ENCODE data around the gene PACRG.

PACRG gene

GRCh38 chr6:163349696-163350095, 621.9 kb downstream of the PACRG start:
- 97% methylated on average over 8 of the region's 8 CpGs for WGBS

GRCh38 chr6:163351013-163351412, 623.2 kb downstream of the PACRG start:
- no peak for DNase-seq
- no peak overlapping the region for H3K4me2 ChIP-seq (ENCODE audit: low read length, poor library complexity, severe bottlenecking)

More at GRCh38 chr6:163349696-163350095, 621.9 kb downstream of the PACRG start:
- H3K23ac ChIP-seq (ENCODE audit: low read length in 2 of 2), result no peak overlapping the region
- no peak overlapping the region for H3K14ac ChIP-seq (ENCODE audit: low read length in 2 of 2)
- no peak overlapping the region for H2BK15ac ChIP-seq (ENCODE audit: low read depth, poor library complexity, severe bottlenecking)
- H2BK12ac ChIP-seq (ENCODE audit: low read length in 2 of 2), result no peak overlapping the region
- H3K27me3 ChIP-seq (ENCODE audit: control insufficient read depth in 1 of 2, insufficient read depth in 1 of 2, low read length in 2 of 2), result no peaks in the 10 kb centered on the region
- no peak overlapping the region for H3K4me3 ChIP-seq (ENCODE audit: insufficient read depth in 1 of 2, low read depth in 1 of 2, low read length in 2 of 2)
- no peak overlapping the region for H3K4ac ChIP-seq (ENCODE audit: low read depth in 1 of 2, low read length in 2 of 2)
- H3K18ac ChIP-seq (ENCODE audit: low read depth in 1 of 2, low read length in 2 of 2), result no peak overlapping the region
- no peaks in the 10 kb centered on the region for H3K9me3 ChIP-seq (ENCODE audit: control insufficient read depth, low read length)
- no peak overlapping the region for H3K4me2 ChIP-seq (ENCODE audit: low read length, poor library complexity, severe bottlenecking)
- H3K36me3 ChIP-seq (ENCODE audit: control insufficient read depth in 1 of 2, insufficient read depth in 2 of 2, low read depth in 1 of 2, low read length in 2 of 2), result no peaks in the 10 kb centered on the region
- H3K79me1 ChIP-seq (replicated peaks; ENCODE audit: low read length, poor library complexity, severe bottlenecking), result no peaks in the 10 kb centered on the region
- no peak overlapping the region for H2AK5ac ChIP-seq (ENCODE audit: low read length, severe bottlenecking)
- H4K8ac ChIP-seq (ENCODE audit: low read length), result no peak overlapping the region
- no peak for DNase-seq
- peaks cover 6% of the 10 kb centered on the region for H3K4me1 ChIP-seq (ENCODE audit: control insufficient read depth, insufficient read depth, low read depth, low read length)
- no peak overlapping the region for H2BK5ac ChIP-seq (ENCODE audit: low read depth, low read length, poor library complexity, severe bottlenecking)
- no peak overlapping the region for H2AFZ ChIP-seq (ENCODE audit: low read depth, low read length)
- no peak overlapping the region for H2BK120ac ChIP-seq (ENCODE audit: low read depth, low read length)
- no peak overlapping the region for H3K27ac ChIP-seq (ENCODE audit: low read length, poor library complexity, severe bottlenecking)
- no peak overlapping the region for H3K9ac ChIP-seq (ENCODE audit: low read length)
- H4K91ac ChIP-seq (ENCODE audit: low read length), result no peak overlapping the region

GRCh38 chr6:163352011-163352685, 624.4 kb downstream of the PACRG start:
- H3K9me3 ChIP-seq (ENCODE audit: control insufficient read depth, low read length), result no peaks in the 10 kb centered on the region
- no peak overlapping the region for H4K8ac ChIP-seq (ENCODE audit: low read length)
- H3K4me1 ChIP-seq (ENCODE audit: control insufficient read depth, insufficient read depth, low read depth, low read length), result peaks cover 18% of the 10 kb centered on the region
- H2BK15ac ChIP-seq (ENCODE audit: low read depth, poor library complexity, severe bottlenecking), result no peak overlapping the region
- no peak overlapping the region for H2BK120ac ChIP-seq (ENCODE audit: low read depth, low read length)
- no peaks in the 10 kb centered on the region for H3K36me3 ChIP-seq (ENCODE audit: control insufficient read depth in 1 of 2, insufficient read depth in 2 of 2, low read depth in 1 of 2, low read length in 2 of 2)
- no peak overlapping the region for H2BK12ac ChIP-seq (ENCODE audit: low read length in 2 of 2)
- no peaks in the 10 kb centered on the region for H3K27me3 ChIP-seq (ENCODE audit: control insufficient read depth in 1 of 2, insufficient read depth in 1 of 2, low read length in 2 of 2)
- no peaks in the 10 kb centered on the region for H3K79me1 ChIP-seq (replicated peaks; ENCODE audit: low read length, poor library complexity, severe bottlenecking)
- H3K4ac ChIP-seq (ENCODE audit: low read depth in 1 of 2, low read length in 2 of 2), result no peak overlapping the region
- no peak overlapping the region for H3K4me2 ChIP-seq (ENCODE audit: low read length, poor library complexity, severe bottlenecking)
- H3K18ac ChIP-seq (ENCODE audit: low read depth in 1 of 2, low read length in 2 of 2), result no peak overlapping the region
- no peak overlapping the region for H2AFZ ChIP-seq (ENCODE audit: low read depth, low read length)
- no peak overlapping the region for H3K9ac ChIP-seq (ENCODE audit: low read length)
- H3K27ac ChIP-seq (ENCODE audit: low read length, poor library complexity, severe bottlenecking), result no peak overlapping the region
- no peak overlapping the region for H2AK5ac ChIP-seq (ENCODE audit: low read length, severe bottlenecking)
- H3K4me3 ChIP-seq (ENCODE audit: insufficient read depth in 1 of 2, low read depth in 1 of 2, low read length in 2 of 2), result no peak overlapping the region
- H3K23ac ChIP-seq (ENCODE audit: low read length in 2 of 2), result no peak overlapping the region
- H3K14ac ChIP-seq (ENCODE audit: low read length in 2 of 2), result no peak overlapping the region
- H4K91ac ChIP-seq (ENCODE audit: low read length), result no peak overlapping the region
- DNase-seq, result no peak
- no peak overlapping the region for H2BK5ac ChIP-seq (ENCODE audit: low read depth, low read length, poor library complexity, severe bottlenecking)
- 88% methylated on average over 14 of the region's 16 CpGs for WGBS

More at GRCh38 chr6:163351013-163351412, 623.2 kb downstream of the PACRG start:
- Histone ChIP-seq H3K18ac (ENCODE audit: low read depth in 1 of 2, low read length in 2 of 2) (no peak overlapping the region), H3K14ac (ENCODE audit: low read length in 2 of 2) (no peak overlapping the region), H4K8ac (ENCODE audit: low read length) (no peak overlapping the region), H3K4me1 (ENCODE audit: control insufficient read depth, insufficient read depth, low read depth, low read length) (peaks cover 14% of the 10 kb centered on the region), H2BK120ac (ENCODE audit: low read depth, low read length) (no peak overlapping the region), H3K27me3 (ENCODE audit: control insufficient read depth in 1 of 2, insufficient read depth in 1 of 2, low read length in 2 of 2) (no peaks in the 10 kb centered on the region), H2AFZ (ENCODE audit: low read depth, low read length) (no peak overlapping the region), H2BK5ac (ENCODE audit: low read depth, low read length, poor library complexity, severe bottlenecking) (no peak overlapping the region), H3K79me1 (replicated peaks; ENCODE audit: low read length, poor library complexity, severe bottlenecking) (no peaks in the 10 kb centered on the region), H3K23ac (ENCODE audit: low read length in 2 of 2) (no peak overlapping the region), H2BK15ac (ENCODE audit: low read depth, poor library complexity, severe bottlenecking) (no peak overlapping the region), H4K91ac (ENCODE audit: low read length) (no peak overlapping the region), H3K9me3 (ENCODE audit: control insufficient read depth, low read length) (no peaks in the 10 kb centered on the region), H3K4me3 (ENCODE audit: insufficient read depth in 1 of 2, low read depth in 1 of 2, low read length in 2 of 2) (no peak overlapping the region), H3K27ac (ENCODE audit: low read length, poor library complexity, severe bottlenecking) (no peak overlapping the region), H2AK5ac (ENCODE audit: low read length, severe bottlenecking) (no peak overlapping the region), H2BK12ac (ENCODE audit: low read length in 2 of 2) (no peak overlapping the region), H3K36me3 (ENCODE audit: control insufficient read depth in 1 of 2, insufficient read depth in 2 of 2, low read depth in 1 of 2, low read length in 2 of 2) (no peaks in the 10 kb centered on the region), H3K9ac (ENCODE audit: low read length) (no peak overlapping the region), H3K4ac (ENCODE audit: low read depth in 1 of 2, low read length in 2 of 2) (no peak overlapping the region)
- 96% methylated on average over 6 of the region's 6 CpGs for WGBS

- no peaks in the 10 kb centered on the region for H3K9me3 ChIP-seq (ENCODE audit: control insufficient read depth, low read length)
- H3K23ac ChIP-seq (ENCODE audit: low read length in 2 of 2), result no peak overlapping the region
- no peak overlapping the region for H2AFZ ChIP-seq (ENCODE audit: low read depth, low read length)
- H4K91ac ChIP-seq (ENCODE audit: low read length), result peak overlapping the region; percentile 53
- H3K4me1 ChIP-seq (ENCODE audit: control insufficient read depth, insufficient read depth, low read depth, low read length), result peaks cover 19% of the 10 kb centered on the region
- H3K14ac ChIP-seq (ENCODE audit: low read length in 2 of 2), result no peak overlapping the region
- H3K4ac ChIP-seq (ENCODE audit: low read depth in 1 of 2, low read length in 2 of 2), result no peak overlapping the region
- no peak overlapping the region for H2BK12ac ChIP-seq (ENCODE audit: low read length in 2 of 2)
- no peak overlapping the region for H3K9ac ChIP-seq (ENCODE audit: low read length)
- no peak overlapping the region for H3K4me2 ChIP-seq (ENCODE audit: low read length, poor library complexity, severe bottlenecking)
- no peak overlapping the region for H3K27ac ChIP-seq (ENCODE audit: low read length, poor library complexity, severe bottlenecking)
- H3K27me3 ChIP-seq (ENCODE audit: control insufficient read depth in 1 of 2, insufficient read depth in 1 of 2, low read length in 2 of 2), result no peaks in the 10 kb centered on the region
- H4K8ac ChIP-seq (ENCODE audit: low read length), result no peak overlapping the region
- no peak overlapping the region for H2BK120ac ChIP-seq (ENCODE audit: low read depth, low read length)
- H2BK15ac ChIP-seq (ENCODE audit: low read depth, poor library complexity, severe bottlenecking), result no peak overlapping the region
- no peak overlapping the region for H2AK5ac ChIP-seq (ENCODE audit: low read length, severe bottlenecking)
- no peak overlapping the region for H3K4me3 ChIP-seq (ENCODE audit: insufficient read depth in 1 of 2, low read depth in 1 of 2, low read length in 2 of 2)
- WGBS, result 97% methylated on average over 7 of the region's 7 CpGs
- H3K36me3 ChIP-seq (ENCODE audit: control insufficient read depth in 1 of 2, insufficient read depth in 2 of 2, low read depth in 1 of 2, low read length in 2 of 2), result no peaks in the 10 kb centered on the region
- no peak overlapping the region for H3K18ac ChIP-seq (ENCODE audit: low read depth in 1 of 2, low read length in 2 of 2)
- H3K79me1 ChIP-seq (replicated peaks; ENCODE audit: low read length, poor library complexity, severe bottlenecking), result no peaks in the 10 kb centered on the region
- H2BK5ac ChIP-seq (ENCODE audit: low read depth, low read length, poor library complexity, severe bottlenecking), result no peak overlapping the region
- DNase-seq, result no peak
Observed at GRCh38 chr6:163352966-163353365, 625.2 kb downstream of the PACRG start.
